Keratinocyte (primary cell): ENCODE measurements around the gene MTIF2. TPM values are rescaled to one million over a fixed set of nuclear protein-coding genes. Genes with fewer than 3 reads are reported as not detected.
"Not testable (repeated sequence)": the region's sequence is repeated elsewhere in the genome, so short reads cannot be mapped to it uniquely, and the experiment has no call there.

ENCODE experiments used
- DNase-seq: peaks from one replicate; pipeline ENCODE4 v3.0.0-alpha.2; 2011; ENCODE audit warnings: low read depth, missing footprints, low spot score
- FAIRE-seq: peaks from 2 replicates; lab custom pipeline; 2011; peaks lifted over from hg19 to GRCh38; lab: Jason Lieb, UNC
- H2AFZ ChIP-seq: 2 replicates; pipeline ENCODE4 v1.6.0; 2012; ENCODE audit warnings: low read length, control low read depth, inconsistent platforms; ENCODE audit not compliant: control insufficient read depth
- H3K27ac ChIP-seq: 2 replicates; pipeline ENCODE4 v1.5.1; 2011; ENCODE audit warnings: low read length; ENCODE audit not compliant: control insufficient read depth, insufficient read depth
- H3K27me3 ChIP-seq: 3 replicates; pipeline ENCODE4 v1.6.0; 2011; ENCODE audit warnings: low read length; ENCODE audit not compliant: control insufficient read depth, insufficient read depth; ENCODE audit errors: extremely low read depth
- H3K36me3 ChIP-seq, 2 experiments: 2 replicates in 1 of 2; 3 replicates in 1 of 2; pipeline ENCODE4 v1.5.1; 2011; ENCODE audit warnings: low read length in 2 of 2, mild to moderate bottlenecking in 1 of 2; ENCODE audit not compliant: control insufficient read depth in 2 of 2, insufficient read depth in 2 of 2; ENCODE audit errors: extremely low read depth in 1 of 2
- H3K4me1 ChIP-seq: 3 replicates; pipeline ENCODE4 v1.5.1; 2011; ENCODE audit warnings: low read length; ENCODE audit not compliant: control insufficient read depth, insufficient read depth; ENCODE audit errors: extremely low read depth
- H3K4me2 ChIP-seq: 3 replicates; pipeline ENCODE4 v1.6.0; 2011; ENCODE audit warnings: low read depth, low read length; ENCODE audit not compliant: control insufficient read depth, insufficient read depth; ENCODE audit errors: extremely low read depth
- H3K4me3 ChIP-seq, 3 experiments: fragments of 200-600 bp in 1 of 3; sonication (generic) in 1 of 3; 2 replicates in 2 of 3; 3 replicates in 1 of 3; pipeline ENCODE4 v1.5.1; 2011 to 2016; ENCODE audit warnings: low read length in 3 of 3, mild to moderate bottlenecking in 3 of 3, control low read depth in 2 of 3, inconsistent platforms in 1 of 3, low read depth in 1 of 3, mixed read lengths in 1 of 3, mixed run types in 1 of 3, moderate library complexity in 1 of 3; ENCODE audit not compliant: control insufficient read depth in 2 of 3, insufficient read depth in 2 of 3; ENCODE audit errors: extremely low read depth in 1 of 3
- H3K79me2 ChIP-seq: 2 replicates; pipeline ENCODE4 v1.6.0; 2012; ENCODE audit warnings: low read length; ENCODE audit not compliant: control insufficient read depth, insufficient read depth
- H3K9ac ChIP-seq: 3 replicates; pipeline ENCODE4 v1.6.0; 2011; ENCODE audit warnings: low read length; ENCODE audit not compliant: control insufficient read depth, insufficient read depth; ENCODE audit errors: extremely low read depth
- H3K9me1 ChIP-seq: 3 replicates; pipeline ENCODE4 v1.6.0; 2011; ENCODE audit warnings: low read length; ENCODE audit not compliant: control insufficient read depth, insufficient read depth; ENCODE audit errors: extremely low read depth
- H3K9me3 ChIP-seq: 2 replicates; pipeline ENCODE4 v1.5.1; 2012; ENCODE audit warnings: low read depth, low read length; ENCODE audit not compliant: control insufficient read depth
- H4K20me1 ChIP-seq: 3 replicates; pipeline ENCODE4 v1.6.0; 2011; ENCODE audit warnings: low read length; ENCODE audit not compliant: control insufficient read depth, insufficient read depth; ENCODE audit errors: extremely low read depth
- CTCF ChIP-seq, 3 experiments: IDR thresholded peaks in 1 of 3; conservative IDR thresholded peaks in 1 of 3; optimal IDR thresholded peaks in 1 of 3; 2 replicates in 2 of 3; 3 replicates in 1 of 3; pipeline versions ENCODE3 to v1.5.1; 2011; ENCODE audit warnings: low read length in 3 of 3, mild to moderate bottlenecking in 3 of 3, moderate library complexity in 2 of 3, control low read depth in 1 of 3, inconsistent platforms in 1 of 3; ENCODE audit not compliant: insufficient read depth in 2 of 3; ENCODE audit errors: extremely low read depth in 1 of 3
- EZH2 ChIP-seq: IDR thresholded peaks from one replicate; pipeline ENCODE4 v1.6.1; 2012; ENCODE audit warnings: inconsistent platforms, mild to moderate bottlenecking, low read length, moderate library complexity
- dilution Hi-C: fragments of 300-500 bp; cut with MboI; formaldehyde crosslinking; loops from one replicate; pipeline ENCODE4 v1.7.0; 2020; ENCODE audit warnings: low sequenced_read_pairs; ENCODE audit not compliant: extremely low pct_ligation_motif_present
- polyA plus RNA-seq, 5 experiments: library from polyadenylated mRNA; depleted of rRNA in 3 of 5; stranded (reverse) in 3 of 5; stranded (forward) in 1 of 5; unstranded in 1 of 5; fragments of >200 nt; gene quantifications; 1 replicate in 1 of 5; 2 replicates in 3 of 5; 3 replicates in 1 of 5; pipeline versions ENCODE4 v1.2.1 to v1.2.3, GENCODE V29; 2011 to 2012; ENCODE audit warnings: missing spikeins in 2 of 5, low read depth in 1 of 5, low replicate concordance in 1 of 5

The MTIF2 gene
- polyA plus RNA-seq, 1 donor (not counting 4 experiments of a cell fraction or from before 2014, with no cell fraction given): 38.9 TPM

- TF ChIP-seq EZH2 (no peak), CTCF (optimal IDR thresholded peaks at IDR 0.05 in 1 of 3, IDR thresholded peaks at IDR 0.05 in 1 of 3, conservative IDR thresholded peaks at IDR 0.05 in 1 of 3; ENCODE audit: extremely low read depth in 1 of 3, insufficient read depth in 2 of 3, low read length in 3 of 3) (no peak)
- Histone ChIP-seq H3K4me3 (no peak overlapping the region), H3K9me3 (no peaks in the 10 kb centered on the region), H2AFZ (no peak overlapping the region), H3K4me1 (no peaks in the 10 kb centered on the region), H3K79me2 (no peaks in the 10 kb centered on the region), H3K9ac (no peak overlapping the region), H3K9me1 (no peaks in the 10 kb centered on the region), H3K36me3 (peaks cover 2 to 9% of the 10 kb centered on the region in 2 experiments), H3K4me2 (no peak overlapping the region), H4K20me1 (no peaks in the 10 kb centered on the region), H3K27ac (no peak overlapping the region), H3K27me3 (no peaks in the 10 kb centered on the region)
- DNase-seq (no peak), FAIRE-seq (no peak)
- dilution Hi-C loops: no loop called here
These were observed 68.6 kb downstream of the MTIF2 start for GRCh38 chr2:55200416-55200815.

GRCh38 chr2:55196526-55196925 is 72.5 kb downstream of the MTIF2 start:
- no peaks in the 10 kb centered on the region for H3K4me1 ChIP-seq
- dilution Hi-C loops: no loop called here
- TF ChIP-seq EZH2 (no peak), CTCF (optimal IDR thresholded peaks at IDR 0.05 in 1 of 3, IDR thresholded peaks at IDR 0.05 in 1 of 3, conservative IDR thresholded peaks at IDR 0.05 in 1 of 3; ENCODE audit: extremely low read depth in 1 of 3, insufficient read depth in 2 of 3, low read length in 3 of 3) (no peak)
- H3K9ac ChIP-seq: no peak overlapping the region
- no peaks in the 10 kb centered on the region for H3K9me1 ChIP-seq
- no peak overlapping the region for H3K4me3 ChIP-seq
- H3K36me3 ChIP-seq: peaks cover 2 to 8% of the 10 kb centered on the region in 2 experiments
- H3K9me3 ChIP-seq: no peaks in the 10 kb centered on the region
- no peaks in the 10 kb centered on the region for H3K27me3 ChIP-seq
- no peak overlapping the region for H2AFZ ChIP-seq
- FAIRE-seq: no peak
- no peak for DNase-seq
- H3K79me2 ChIP-seq: no peaks in the 10 kb centered on the region
- no peak overlapping the region for H3K27ac ChIP-seq
- no peak overlapping the region for H3K4me2 ChIP-seq
- H4K20me1 ChIP-seq: no peaks in the 10 kb centered on the region

- H3K27ac ChIP-seq, H3K9me3 ChIP-seq, dilution Hi-C loops, H4K20me1 ChIP-seq, H3K4me2 ChIP-seq, H3K4me3 ChIP-seq, FAIRE-seq, H3K4me1 ChIP-seq, DNase-seq, H3K9ac ChIP-seq, H3K79me2 ChIP-seq, H3K9me1 ChIP-seq, H2AFZ ChIP-seq, H3K36me3 ChIP-seq, H3K27me3 ChIP-seq: not testable (repeated sequence)
These were observed 77.1 kb downstream of the MTIF2 start for GRCh38 chr2:55191888-55192287.

- H3K36me3 ChIP-seq, H3K4me1 ChIP-seq, H3K27ac ChIP-seq, H3K4me2 ChIP-seq, H3K27me3 ChIP-seq, H2AFZ ChIP-seq, H3K9ac ChIP-seq, H3K4me3 ChIP-seq, H3K79me2 ChIP-seq, H3K9me1 ChIP-seq, FAIRE-seq, dilution Hi-C loops, H3K9me3 ChIP-seq, H4K20me1 ChIP-seq, DNase-seq: not testable (repeated sequence)
These were observed 82.2 kb downstream of the MTIF2 start for GRCh38 chr2:55186837-55187236.
